DOHH2 (cell line): Measurements from ENCODE around the gene TP53I3.

Experiments used
- EZH2phosphoT487 ChIP-seq: fragments of 200-600 bp; sonication (generic); IDR thresholded peaks from 2 replicates; pipeline ENCODE4 v1.6.1; 2017; ENCODE audit warnings: borderline replicate concordance, mild to moderate bottlenecking, antibody characterized with exemption, low read length, moderate library complexity, mixed read lengths
- TF ChIP-seq, protein P1 (sequence below): fragments of 200-600 bp; sonication (generic); IDR thresholded peaks from one replicate; pipeline ENCODE4 v1.5.1; 2014; ENCODE audit warnings: antibody characterized with exemption, mild to moderate bottlenecking, low read depth, low read length; ENCODE audit not compliant: poor library complexity, severe bottlenecking

DNA sequence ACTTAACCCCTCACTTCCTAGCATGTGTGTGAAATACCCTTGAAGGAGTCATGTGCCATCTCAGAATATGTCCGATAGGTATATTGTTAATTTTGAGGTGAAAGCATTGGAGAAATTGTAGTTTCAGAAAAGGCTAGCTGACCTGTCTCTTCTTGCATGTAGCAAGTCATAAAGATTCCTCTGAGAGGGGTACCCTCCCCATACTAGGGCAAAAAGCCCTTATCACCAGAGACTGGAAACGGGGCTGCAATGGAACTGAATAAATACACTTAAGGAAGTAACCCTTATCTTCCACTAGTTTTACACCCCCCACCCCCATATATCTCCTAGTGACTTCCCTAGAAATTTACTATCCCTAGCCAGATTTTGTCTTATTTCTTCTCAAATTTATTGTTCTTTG lies 6.8 kb downstream of the TP53I3 start:
- TF ChIP-seq, protein P1, sequence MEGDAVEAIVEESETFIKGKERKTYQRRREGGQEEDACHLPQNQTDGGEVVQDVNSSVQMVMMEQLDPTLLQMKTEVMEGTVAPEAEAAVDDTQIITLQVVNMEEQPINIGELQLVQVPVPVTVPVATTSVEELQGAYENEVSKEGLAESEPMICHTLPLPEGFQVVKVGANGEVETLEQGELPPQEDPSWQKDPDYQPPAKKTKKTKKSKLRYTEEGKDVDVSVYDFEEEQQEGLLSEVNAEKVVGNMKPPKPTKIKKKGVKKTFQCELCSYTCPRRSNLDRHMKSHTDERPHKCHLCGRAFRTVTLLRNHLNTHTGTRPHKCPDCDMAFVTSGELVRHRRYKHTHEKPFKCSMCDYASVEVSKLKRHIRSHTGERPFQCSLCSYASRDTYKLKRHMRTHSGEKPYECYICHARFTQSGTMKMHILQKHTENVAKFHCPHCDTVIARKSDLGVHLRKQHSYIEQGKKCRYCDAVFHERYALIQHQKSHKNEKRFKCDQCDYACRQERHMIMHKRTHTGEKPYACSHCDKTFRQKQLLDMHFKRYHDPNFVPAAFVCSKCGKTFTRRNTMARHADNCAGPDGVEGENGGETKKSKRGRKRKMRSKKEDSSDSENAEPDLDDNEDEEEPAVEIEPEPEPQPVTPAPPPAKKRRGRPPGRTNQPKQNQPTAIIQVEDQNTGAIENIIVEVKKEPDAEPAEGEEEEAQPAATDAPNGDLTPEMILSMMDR: no peak
- no peak for TF ChIP-seq EZH2phosphoT487
